ENCODE measurements around the gene MOB2.

The MOB2 gene

DNA sequence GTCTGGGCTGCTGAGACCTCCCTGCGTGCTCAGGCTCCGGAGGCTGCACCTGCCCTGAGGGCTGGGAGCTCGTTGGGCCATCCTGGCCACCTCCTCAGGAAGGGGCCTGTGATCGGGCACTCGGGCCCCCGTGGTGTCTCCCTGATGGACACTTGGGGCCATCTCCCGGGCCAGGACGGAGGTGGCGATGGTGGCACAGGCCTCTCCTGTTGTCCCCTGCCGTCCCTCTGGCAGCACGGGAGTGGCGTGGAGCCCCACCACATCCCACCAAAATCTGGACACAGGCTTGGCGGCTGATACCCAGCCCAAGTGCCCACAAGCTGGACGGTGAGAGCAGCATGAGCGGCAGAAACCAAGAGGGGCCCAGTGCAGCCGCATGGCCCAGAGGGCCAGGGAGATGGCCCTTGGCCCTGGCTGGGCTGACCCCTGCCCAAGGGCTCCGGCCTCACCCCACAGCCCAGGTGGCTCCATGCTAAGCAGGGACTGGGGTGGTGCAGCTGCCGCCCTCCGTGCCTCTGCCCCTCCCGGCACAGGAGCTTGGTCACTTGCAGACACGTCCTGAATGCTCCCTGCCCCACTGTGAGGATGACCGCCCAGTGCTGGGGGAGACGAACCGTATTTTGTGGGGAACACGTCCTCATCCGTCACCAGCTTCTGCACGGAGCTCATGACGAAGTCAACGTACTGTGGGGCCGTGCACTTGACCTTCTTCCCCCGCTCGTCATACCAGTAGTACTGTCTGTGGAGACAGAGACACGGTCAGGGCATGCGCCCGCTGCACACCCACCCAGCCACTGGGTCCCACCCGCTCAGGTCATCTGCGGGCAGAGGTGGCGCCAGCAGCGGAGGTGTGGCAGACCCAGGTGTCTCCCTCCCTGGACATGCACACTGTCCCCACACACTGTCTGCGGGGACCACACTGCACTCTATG is 15.6 kb downstream of the MOB2 start:
- DNase-seq (ENCODE audit: low spot score), result no peak

DNA sequence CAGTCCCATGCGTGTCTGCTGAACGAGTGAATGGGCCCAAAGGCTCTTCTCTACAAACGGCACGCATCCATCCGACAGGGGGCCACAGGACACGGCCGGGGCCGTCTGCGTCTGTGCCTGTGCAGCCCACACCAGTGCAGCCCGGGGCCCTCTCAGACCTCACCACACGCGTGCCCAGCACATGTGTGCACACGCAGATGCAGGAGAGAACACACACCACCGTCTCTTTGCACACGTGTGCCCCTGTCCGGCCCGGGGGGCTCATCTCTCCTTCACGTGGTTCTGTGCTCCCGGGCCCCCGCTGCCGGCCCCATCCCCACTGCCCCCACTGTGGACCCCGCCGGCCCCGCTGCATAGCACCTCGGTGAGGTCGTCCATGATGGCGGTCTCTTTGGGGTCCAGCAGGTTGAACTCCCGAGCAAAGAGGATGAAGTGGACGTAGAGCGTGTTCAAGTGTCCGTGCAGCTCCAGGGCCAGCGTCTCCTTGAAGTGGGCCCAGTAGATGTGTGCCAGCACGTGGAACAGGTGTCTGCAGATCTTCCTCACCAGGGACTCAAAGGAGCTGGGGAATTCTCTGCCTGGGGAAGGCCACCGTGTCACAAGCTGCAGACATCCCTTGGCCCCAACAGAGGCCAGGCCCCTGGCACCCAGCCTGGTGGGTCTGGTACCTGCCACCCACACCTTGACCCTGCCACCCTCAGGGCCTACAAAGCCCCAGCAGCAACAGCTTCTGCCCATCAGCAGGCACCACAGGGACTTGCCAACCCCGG is 16.5 kb downstream of the MOB2 start:
- DNase-seq (ENCODE audit: low spot score), result no peak

DNA sequence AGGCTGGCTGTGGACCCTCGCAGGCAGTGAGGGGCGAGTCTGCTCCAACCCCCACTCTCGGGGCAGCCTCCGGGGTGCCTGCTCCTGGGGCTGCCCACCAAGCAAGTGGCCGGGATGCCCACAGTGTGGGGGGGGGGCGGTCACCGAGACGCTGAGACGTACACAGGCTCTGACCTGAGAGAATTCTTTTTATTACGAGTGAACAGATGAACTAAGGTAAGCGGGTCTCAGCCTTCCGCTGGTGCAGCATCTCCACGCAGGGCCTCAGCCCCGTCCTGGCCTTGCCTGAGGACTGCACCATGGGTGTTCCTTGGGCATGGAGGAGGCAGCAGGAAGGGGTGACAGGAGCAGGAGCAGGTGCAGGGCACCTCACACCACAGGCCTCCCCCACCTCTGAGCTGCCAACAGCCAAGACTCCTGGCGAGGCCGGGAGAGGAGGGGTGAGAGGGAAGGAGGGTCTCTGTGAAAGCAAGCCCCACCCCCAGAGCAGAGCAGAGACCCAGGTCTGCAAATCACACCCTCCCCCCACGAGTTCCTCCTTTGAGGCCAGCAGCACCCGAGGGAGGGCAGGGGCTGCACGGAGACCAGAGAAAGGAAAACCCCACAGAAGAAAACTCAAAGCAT is 17.2 kb downstream of the MOB2 start:
- no peak for DNase-seq (ENCODE audit: low spot score)

DNA sequence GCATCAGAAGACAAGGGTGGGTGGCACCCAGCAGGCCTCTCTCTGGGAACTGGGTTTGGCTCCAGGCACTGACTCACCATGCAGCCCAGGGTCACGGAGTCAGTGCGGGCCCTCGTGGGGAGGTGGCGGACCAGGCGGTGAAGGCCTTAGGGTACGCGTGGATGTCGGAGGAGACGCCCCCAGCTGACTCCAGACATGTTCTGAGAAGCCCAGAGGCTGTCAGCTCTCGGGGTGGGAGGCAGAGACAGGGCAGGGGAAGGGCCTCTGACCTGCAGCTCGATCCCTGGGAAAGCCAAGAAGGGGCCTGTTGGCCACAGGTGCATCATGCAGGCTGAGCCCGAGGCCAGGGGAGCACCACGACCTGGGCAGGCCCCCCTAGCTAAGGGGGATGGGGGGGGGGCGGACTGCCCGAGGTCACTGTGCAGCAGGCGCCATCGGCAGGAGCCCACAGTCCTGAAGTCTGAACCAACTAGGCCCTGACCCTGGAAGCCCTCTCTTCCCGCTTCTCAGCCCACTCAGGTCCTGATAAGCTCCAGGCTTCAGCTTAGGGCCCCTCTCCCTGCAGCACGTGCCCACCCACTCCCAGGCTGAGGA is 18.0 kb downstream of the MOB2 start:
- no peak for DNase-seq (ENCODE audit: low spot score)

DNA sequence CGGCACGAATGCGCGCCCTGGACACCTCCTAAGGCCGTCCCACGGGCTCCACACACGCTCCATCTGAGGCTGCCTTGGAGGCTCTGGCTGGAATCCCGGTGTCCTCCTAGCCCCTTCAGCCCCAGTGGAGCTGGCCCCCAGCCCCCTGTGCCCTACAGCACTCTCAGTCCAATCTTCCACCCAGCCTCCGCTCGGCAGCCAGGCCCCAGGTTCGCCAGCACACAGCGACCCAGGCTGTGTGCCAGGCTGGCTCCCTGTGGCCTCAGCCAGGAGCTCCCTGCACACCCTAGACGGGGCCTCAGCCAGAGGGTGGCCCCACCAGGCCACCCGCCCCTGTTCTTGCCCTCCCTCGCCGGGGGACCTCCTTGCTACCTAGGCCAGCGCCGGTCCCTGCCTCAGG is 18.6 kb downstream of the MOB2 start:
- no peak for DNase-seq (ENCODE audit: low spot score)

DNA sequence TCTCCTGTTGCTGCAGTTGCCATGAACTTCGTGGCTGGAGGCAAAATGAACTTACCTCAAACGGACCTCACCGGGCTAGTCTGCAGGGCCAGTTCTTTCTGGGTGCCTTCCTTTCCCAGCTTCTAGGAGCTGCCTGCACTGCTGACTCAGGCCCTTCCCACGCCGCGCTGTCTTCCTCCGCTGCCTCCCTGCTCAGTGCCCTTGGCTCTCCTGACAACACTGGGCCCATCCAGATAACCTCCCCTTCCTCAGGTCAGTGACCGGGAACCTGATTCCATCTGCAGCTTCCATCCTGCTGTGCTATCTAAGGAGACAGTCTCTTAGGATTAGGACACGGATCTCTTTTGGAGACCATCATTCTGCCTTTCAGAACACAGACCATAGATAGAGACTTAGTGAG is 19.3 kb downstream of the MOB2 start:
- DNase-seq (ENCODE audit: low spot score), result no peak

DNA sequence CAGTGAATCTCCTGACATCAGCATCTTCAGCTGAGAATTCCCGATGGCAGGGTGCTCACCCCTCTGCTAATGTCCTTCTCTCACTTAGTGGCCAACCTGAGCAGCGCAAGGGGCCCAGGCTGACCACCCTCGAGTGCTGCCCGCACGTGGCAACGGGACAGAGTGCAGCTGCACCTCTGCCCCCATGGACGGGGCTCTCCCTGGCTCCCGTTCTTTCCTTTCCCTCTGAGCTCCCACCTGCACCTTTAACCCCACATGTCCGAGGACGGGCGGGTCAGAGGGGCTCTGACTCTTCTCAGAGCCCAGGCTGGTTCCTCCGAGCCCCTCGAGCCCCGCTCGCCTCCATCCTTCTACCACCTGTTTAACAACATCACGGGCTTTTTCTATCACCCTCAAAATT is 19.8 kb downstream of the MOB2 start:
- DNase-seq (ENCODE audit: low spot score), result no peak

DNA sequence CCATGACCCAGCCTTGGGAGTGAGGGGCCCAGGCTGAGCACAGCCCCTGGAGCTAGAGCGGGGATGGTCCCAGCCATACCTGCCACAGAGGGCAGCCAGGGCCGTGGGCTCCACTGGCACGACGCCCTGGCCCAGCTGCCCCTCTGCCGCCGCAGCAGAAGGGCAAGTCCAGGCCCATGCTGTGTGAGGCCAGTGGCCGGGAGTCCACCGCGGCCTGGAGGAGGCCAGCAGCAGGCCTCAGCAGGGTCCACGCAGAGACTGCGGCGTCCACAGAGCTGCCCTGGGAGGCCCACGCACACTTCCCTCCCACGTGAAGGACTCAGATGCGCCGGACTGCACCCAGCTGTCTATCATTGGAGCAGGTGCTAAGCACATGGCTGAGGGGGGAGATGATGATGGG is 23.5 kb downstream of the MOB2 start:
- DNase-seq (ENCODE audit: low spot score), result no peak

DNA sequence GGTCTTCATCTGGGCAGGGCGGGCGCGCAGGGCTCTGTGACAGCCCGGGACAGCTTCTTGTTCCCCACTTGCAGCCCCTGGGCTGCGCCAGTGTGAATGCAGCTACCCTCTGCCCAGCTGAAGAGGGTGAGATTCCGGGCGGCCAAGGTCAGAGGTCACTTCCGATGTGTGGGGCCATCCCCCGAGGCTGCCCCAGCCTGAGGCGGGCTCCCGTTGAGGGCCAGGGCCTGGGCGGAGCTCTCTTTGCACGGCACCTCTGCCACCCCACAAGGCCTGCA is 23.9 kb downstream of the MOB2 start:
- DNase-seq (ENCODE audit: low spot score), result no peak

DNA sequence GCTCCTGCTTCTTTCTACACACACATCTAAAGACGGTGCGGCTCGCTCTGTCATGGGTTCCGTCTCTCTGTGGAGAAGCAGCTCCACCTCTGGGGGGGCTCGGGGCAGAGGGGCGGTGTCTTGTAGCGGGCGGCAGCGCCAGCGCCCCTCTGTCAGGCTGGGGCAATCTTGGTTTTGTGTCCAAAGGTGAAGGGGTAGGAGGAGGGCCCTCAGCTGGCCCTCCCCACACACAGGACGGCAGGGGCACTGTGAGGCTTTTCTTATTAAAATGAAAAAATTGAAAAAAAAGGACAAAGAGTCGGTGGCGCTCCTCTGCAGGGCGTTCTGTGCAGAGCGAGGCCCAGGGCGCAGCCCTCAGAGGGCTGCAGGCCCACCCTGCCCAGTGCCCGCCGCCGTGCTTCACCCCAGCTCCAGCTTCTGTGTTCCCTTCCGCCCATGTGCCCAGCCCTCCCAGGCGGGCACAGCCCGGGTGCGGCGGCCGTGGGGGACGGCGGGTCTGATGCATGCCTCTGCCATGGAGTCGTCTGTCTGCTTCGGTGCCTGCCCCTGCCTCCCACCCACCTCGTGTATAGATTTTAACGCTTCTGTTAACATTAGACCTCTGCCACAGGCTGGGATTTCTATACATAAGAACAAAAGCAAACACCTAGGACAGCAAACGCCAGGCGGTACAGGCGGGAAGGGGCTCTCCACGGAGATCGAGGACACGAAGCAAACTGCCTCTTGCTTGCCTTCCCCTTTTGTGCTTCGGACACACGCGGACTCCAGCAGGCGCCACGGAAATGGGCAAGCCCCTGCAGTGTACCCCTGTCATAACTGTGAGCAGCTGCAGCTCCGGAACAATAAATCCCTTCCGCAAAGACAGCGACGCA is 24.5 kb downstream of the MOB2 start:
- no peak for DNase-seq (ENCODE audit: low spot score)

DNA sequence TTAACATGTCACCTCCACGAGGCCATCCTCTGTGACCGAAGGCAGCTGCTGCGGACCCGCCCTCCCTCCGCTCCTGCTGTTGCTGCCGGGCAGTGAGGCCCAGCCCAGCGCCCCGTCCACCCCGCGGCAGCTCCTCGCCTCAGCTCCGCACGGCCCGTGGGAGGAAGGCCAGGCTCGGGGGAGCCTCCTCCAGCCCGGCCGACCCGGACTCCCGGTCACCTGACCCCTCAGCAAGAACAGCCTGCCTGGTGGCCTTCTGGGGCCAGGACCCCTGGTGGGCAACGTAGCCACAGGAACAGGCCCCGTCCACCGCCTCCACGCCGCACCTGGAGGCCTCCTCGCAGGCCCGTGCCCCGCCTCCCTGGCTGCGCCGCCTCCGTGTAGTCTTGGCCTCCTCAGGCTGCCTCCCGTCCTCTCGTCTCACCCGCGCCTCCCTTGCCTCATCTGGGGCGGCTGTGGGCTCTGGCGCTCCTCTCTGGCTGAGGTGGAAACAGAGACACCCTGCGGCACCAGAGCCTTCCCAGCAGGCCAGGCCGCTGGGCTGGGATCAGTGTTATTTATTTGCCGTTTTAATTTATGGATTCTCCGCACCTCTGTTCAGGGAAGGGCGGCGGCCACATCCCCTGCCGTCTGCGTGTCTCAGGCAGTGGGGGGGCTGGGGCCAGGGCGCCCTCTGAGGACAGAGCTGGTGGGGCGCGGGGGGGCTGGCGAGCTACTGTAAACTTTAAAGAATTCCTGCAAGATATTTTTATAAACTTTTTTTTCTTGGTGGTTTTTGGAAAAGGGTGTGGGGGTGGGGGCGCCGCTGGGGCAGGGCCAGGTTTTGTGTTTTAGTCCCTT is 25.4 kb downstream of the MOB2 start:
- DNase-seq (ENCODE audit: low spot score), result no peak

DNA sequence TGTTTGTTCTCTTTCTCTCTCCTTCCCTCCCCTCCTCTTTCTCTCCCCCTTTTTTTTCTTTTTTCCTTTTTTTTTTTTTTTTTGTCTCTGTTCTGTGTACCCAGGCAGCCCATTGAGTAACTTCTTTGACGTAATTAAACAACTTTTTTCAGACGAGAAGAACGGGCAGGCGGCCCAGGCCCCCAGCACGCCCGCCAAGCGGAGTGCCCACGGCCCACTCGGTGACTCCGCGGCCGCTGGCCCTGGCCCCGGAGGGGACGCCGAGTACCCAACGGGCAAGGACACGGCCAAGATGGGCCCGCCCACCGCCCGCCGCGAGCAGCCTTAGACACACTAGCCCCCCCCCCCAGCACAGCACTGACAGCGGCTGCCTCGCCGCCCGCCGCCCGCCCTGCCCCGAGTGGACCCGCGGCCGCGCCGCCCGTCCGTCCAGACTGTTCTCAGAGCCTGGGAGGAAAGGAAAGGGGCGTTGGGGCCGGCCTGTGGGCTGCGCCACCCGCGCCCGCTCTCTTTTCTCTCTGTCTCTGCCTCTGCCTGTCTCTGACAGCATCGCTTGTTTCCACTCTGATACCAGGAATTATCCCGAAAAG is 26.1 kb downstream of the MOB2 start:
- peak; percentile 45 for DNase-seq (ENCODE audit: low spot score)

DNA sequence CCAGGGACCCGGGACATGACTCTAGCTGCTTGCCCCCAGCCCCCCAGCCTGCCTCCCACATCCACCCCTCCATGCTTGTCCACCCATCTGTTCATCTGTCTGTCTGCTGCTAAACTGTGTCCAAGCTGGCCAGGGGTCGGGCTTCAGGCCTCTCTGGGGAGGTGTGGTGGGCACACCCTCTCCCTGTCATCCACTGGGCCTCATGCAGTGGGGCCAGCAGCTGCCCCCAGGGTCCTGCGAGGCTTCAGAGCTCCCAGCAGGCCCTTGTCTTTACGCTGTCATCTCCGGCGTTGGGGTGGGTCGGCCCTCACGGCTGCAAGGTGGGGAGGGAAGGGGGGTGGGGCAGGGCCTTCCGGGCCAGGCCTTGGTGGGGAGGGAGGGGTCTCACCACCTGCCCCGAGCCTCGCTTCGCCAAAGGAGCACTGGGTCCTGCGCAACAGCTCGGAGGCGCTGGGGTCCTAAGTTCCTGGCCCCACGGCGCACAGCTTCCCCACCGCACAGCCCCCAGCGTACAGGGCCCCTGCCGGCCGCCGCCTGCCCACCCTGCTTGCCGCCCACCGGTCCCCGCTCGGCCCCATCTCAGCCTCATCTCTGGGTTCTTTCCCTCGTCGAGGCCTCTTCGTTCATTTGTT is 26.7 kb downstream of the MOB2 start:
- DNase-seq (ENCODE audit: low spot score), result no peak

DNA sequence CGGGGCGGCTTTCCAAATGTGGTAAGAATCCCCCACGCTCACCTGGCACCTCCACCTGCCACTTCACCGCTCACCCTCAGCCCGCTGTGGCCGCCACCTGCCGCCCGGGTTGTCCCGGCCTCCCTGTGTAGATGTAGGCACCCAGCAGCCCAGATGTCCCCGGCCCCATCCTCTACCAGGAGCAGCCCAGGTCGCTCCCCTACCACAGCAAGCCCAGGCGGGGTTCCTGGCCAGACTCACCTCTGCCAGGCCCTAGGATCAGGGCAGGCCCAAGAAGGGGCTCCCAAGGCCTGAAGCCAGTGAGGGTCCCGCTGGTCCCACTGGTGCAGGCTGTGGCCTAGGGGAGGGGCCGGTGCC is 27.4 kb downstream of the MOB2 start:
- DNase-seq (ENCODE audit: low spot score), result no peak

DNA sequence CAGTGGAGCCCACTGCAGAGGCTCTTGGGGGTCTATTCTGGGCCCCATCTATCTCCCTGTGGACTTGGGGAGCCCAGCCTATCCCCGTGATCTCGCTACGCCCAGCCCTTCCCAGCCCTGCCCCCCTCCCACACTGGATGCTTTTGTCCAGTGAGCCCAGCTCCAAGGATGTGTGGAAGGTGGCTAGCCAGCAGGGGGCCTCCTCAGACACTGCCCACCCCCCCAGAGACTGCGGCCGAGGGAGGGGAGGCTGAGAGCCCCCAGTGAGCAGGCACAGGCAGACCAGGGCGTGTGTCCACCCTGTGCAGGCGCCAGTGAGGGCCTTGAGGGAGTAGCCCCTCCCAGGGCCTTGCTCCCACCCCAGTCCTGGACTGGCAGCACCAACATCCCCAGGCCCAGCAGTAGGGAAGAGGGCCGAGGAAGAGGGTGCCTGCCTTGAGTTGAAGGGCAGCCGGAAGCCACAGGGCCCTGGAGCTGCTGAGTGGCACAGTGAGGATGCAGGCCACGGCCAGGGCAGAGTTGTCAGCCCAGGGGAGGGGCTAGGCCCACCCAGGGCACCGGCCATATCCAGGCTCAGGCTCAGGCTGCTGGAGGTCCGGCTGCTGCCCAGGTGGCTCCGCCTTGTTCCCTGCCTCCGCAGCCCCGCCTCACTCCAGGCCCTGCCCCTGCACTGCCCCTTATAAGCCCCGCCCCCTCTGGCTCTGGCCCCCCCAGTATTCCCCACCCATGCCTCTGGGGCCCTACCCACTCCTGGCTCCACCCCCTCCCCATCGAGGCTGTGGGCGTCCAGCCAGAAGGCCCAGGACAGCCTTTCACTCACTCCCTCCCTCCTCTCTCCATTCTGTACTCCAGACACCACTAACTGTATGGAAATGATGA is 28.0 kb downstream of the MOB2 start:
- DNase-seq (ENCODE audit: low spot score), result peak; percentile 10

DNA sequence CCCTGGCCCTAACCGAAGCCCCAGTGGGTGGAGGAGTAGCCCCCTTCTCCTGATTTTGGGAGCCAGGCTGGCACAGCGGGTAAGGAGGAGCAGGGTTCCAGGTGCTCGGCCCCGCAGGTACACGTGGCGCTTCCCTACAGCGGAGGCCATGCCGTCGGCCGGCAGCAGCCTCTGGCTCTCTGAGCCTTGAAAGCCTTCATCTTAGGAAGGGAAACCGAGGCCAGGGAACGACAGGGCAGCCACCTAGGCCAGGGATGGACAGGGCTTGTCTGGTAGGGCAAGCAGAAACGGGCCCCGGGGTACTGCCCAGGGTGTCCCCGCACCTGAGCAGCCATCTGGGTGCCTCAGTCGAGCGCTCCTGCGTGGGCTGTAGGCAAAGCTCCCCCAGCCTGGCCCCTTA is 28.7 kb downstream of the MOB2 start:
- no peak for DNase-seq (ENCODE audit: low spot score)

DNA sequence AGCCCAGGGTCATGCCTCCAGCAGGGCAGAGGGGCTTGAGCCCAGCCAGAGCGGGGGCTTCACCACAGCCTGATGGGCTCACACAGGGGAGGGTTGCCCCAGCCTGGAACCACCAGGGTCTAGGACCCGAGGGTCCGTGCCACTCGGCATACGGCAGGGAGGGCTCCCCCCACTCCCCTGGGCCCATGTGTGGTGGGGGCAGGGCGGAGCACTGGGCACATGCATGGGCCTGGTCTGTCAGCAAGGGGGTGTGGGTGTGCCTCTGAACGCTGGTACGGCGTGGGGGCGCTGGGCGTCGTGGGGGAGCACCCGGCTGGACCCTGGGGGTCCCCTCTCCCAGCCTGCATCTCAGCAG is 29.3 kb downstream of the MOB2 start:
- no peak for DNase-seq (ENCODE audit: low spot score)

DNA sequence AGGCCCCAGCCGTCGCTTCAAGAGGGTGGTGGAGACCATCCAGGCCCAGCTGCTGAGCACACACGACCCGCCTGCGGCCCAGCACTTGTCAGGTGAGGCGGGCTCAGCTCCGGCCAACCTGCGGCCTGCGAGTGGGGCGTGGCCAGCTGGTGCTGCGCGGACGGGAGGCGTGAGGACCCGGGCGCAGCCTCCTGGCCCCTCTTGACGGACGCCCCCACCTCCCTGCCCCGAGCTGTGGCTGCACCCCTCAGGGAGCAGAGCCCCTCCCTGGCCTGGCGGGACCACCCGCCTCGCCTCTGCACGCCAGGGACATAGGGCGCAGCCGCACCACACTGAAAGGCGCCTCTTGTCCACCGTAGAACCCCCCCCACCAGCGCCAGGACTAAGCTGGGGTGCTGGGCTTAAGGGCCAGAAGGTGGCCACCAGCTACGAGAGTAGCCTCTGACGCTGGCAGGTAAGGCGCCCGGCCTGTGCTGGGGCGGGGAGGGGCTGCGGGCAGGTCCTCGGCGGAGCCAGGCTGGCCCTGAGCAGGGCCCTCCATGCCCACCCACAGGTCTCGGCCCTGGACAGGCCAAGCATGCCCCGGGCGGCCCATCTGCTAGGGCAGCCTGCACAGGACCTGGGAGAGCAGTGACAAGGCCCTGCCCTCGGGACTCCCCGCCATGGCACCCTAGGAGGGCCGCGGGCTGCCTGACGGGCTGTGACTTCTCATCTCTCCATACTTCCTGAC is 29.8 kb downstream of the MOB2 start:
- DNase-seq (ENCODE audit: low spot score), result no peak
